Kidney (tissue), 14 donors: Measurements from ENCODE around the gene POU2F3. TPM values are rescaled to one million over a fixed set of nuclear protein-coding genes. Genes with fewer than 3 reads are reported as not detected.

ENCODE experiments used
- DNase-seq, 5 donors: peaks; one replicate each; pipeline ENCODE4 v3.0.0-alpha.2; 2013 to 2020
- FAIRE-seq: peaks from 2 replicates; lab custom pipeline; 2012; peaks lifted over from hg19 to GRCh38; lab: Jason Lieb, UNC
- H3K27ac ChIP-seq, 2 donors: one replicate each; pipeline ENCODE4 v1.7.0; 2013; ENCODE audit warnings: low read depth in 2 of 2, low read length in 2 of 2, inconsistent platforms in 1 of 2
- H3K27me3 ChIP-seq: one replicate; pipeline ENCODE4 v1.7.1; 2013; ENCODE audit warnings: low read length, inconsistent platforms; ENCODE audit not compliant: control insufficient read depth, insufficient read depth
- H3K36me3 ChIP-seq, 3 donors: one replicate each; pipeline versions ENCODE4 v1.7.0 to v1.7.1; 2013; ENCODE audit warnings: low read length in 3 of 3, control low read depth in 1 of 3, inconsistent platforms in 1 of 3; ENCODE audit not compliant: insufficient read depth in 3 of 3, control insufficient read depth in 2 of 3
- H3K4me1 ChIP-seq, 3 donors: one replicate each; pipeline versions ENCODE4 v1.7.0 to v1.7.1; 2013; ENCODE audit warnings: low read length in 3 of 3, inconsistent platforms in 1 of 3, low read depth in 1 of 3; ENCODE audit not compliant: control insufficient read depth in 2 of 3, insufficient read depth in 2 of 3
- H3K4me3 ChIP-seq, 3 donors: one replicate each; pipeline versions ENCODE4 v1.7.0 to v1.8.1; 2013; ENCODE audit warnings: low read length in 3 of 3, control low read depth in 1 of 3, inconsistent platforms in 1 of 3
- H3K9ac ChIP-seq, 3 donors: one replicate each; pipeline versions ENCODE4 v1.7.0 to v1.7.1; 2013; ENCODE audit warnings: low read length in 3 of 3, control low read depth in 1 of 3, inconsistent platforms in 1 of 3
- H3K9me3 ChIP-seq, 3 donors: one replicate each; pipeline versions ENCODE4 v1.7.0 to v1.7.1; 2013; ENCODE audit warnings: low read length in 3 of 3, control low read depth in 1 of 3, inconsistent platforms in 1 of 3; ENCODE audit not compliant: control insufficient read depth in 2 of 3, insufficient read depth in 1 of 3
- intact Hi-C: fragments of 100-400 bp; cut with DNase I; formaldehyde crosslinking; loops from one replicate; pipeline ENCODE4 v1.11.1; 2022
- polyA plus RNA-seq: library from polyadenylated mRNA; stranded (reverse); fragments of 350-450 nt; fragmentation: Illumina TruSeq; extraction: RNeasy Lipid Tissue Mini Kit (QIAGEN cat#74804); gene quantifications from one replicate; pipeline ENCODE4 v1.2.3, GENCODE V29; 2014; ENCODE audit warnings: low read depth, low replicate concordance; ENCODE audit not compliant: insufficient read depth
- total RNA-seq: library from RNA; stranded (reverse); fragmentation: NEBNext Ultra II Directional; extraction: Animal tissue kit (Norgen Biotek cat#: 25700); gene quantifications from one replicate; pipeline ENCODE4 v1.2.1, GENCODE V29; 2021
- TF ChIP-seq, protein P1 (sequence below): IDR thresholded peaks from 3 replicates; pipeline ENCODE4 v1.5.1; 2012; ENCODE audit warnings: mild to moderate bottlenecking, moderate library complexity, borderline replicate concordance; ENCODE audit not compliant: insufficient read depth; ENCODE audit errors: extremely low read depth
- donor health status: control.
- donor health status: control.
- donor health status: control.
- donor health status: control.
- donor health status: control.
- donor health status: DM: yes; HTN: yes; CAD: no.
- donor health status: Normal renal cell carcinoma (clear cell type).

Gene POU2F3
- total and polyA plus RNA-seq, 2 donors from 2014 or later, result 0.85 to 1.2 TPM

DNA sequence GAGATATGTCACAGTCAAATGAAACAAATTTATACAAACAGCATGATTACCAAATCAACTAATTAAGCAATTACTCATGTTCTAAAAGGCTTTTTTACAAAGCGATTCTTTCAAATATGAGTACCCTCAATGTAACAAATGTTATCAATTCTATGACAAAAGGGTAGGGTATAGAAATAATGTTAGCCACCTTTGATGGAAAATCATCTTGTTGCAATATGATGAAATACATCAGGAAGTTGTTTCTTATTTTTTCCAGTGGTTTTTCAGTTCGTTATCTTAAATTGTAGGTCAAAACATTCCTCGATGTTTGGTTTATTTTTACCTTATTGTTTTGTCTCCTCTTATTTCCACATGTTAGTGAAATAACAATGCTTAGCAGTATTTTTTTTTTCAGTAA is 102.7 kb downstream of the POU2F3 start:
- TF ChIP-seq, protein P1, sequence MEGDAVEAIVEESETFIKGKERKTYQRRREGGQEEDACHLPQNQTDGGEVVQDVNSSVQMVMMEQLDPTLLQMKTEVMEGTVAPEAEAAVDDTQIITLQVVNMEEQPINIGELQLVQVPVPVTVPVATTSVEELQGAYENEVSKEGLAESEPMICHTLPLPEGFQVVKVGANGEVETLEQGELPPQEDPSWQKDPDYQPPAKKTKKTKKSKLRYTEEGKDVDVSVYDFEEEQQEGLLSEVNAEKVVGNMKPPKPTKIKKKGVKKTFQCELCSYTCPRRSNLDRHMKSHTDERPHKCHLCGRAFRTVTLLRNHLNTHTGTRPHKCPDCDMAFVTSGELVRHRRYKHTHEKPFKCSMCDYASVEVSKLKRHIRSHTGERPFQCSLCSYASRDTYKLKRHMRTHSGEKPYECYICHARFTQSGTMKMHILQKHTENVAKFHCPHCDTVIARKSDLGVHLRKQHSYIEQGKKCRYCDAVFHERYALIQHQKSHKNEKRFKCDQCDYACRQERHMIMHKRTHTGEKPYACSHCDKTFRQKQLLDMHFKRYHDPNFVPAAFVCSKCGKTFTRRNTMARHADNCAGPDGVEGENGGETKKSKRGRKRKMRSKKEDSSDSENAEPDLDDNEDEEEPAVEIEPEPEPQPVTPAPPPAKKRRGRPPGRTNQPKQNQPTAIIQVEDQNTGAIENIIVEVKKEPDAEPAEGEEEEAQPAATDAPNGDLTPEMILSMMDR, result no peak
- Histone ChIP-seq H3K36me3 (no peaks in the 10 kb centered on the region), H3K27me3 (no peaks in the 10 kb centered on the region), H3K9me3 (no peaks in the 10 kb centered on the region), H3K9ac (no peak overlapping the region), H3K27ac (no peak overlapping the region), H3K4me3 (peak overlapping the region in 1 of 3 donors; percentile 15), H3K4me1 (peaks cover 0 to 48% (median 12%) of the 10 kb centered on the region in 3 donors)
- FAIRE-seq (no peak), DNase-seq (no peak)
- intact Hi-C loops, result no loop called here

DNA sequence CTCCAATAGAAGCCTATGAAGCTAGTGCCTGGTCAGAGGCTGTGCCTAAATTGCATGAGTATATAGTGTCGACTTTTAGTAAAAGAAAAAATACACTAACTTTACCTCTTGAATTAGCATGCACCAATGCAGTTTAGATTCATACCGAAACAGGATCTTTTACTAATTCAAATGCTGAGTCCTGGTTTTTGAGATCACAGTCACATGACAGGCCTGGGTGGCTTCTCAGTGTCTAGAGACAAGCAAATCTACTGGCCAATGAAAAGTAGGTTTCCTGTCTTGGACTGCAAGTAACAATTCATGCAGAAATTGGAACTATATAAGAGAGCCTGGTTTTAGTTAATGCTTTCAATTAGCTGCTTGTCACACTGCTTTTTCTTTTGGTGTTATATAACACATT is 103.5 kb downstream of the POU2F3 start:
- TF ChIP-seq, protein P1, result no peak
- H3K4me3 ChIP-seq, result peak overlapping the region in 2 of 3 donors; percentile 23 to 44
- FAIRE-seq, result no peak
- DNase-seq, result peak in 1 of 5 donors; percentile 33
- peaks cover 0 to 48% (median 10%) of the 10 kb centered on the region in 3 donors for H3K4me1 ChIP-seq
- H3K27me3 ChIP-seq, result no peaks in the 10 kb centered on the region
- intact Hi-C loops, result no loop called here
- no peaks in the 10 kb centered on the region for H3K36me3 ChIP-seq
- H3K9me3 ChIP-seq, result no peaks in the 10 kb centered on the region
- H3K9ac ChIP-seq, result no peak overlapping the region
- H3K27ac ChIP-seq, result peak overlapping the region in 1 of 2 donors; percentile 47

DNA sequence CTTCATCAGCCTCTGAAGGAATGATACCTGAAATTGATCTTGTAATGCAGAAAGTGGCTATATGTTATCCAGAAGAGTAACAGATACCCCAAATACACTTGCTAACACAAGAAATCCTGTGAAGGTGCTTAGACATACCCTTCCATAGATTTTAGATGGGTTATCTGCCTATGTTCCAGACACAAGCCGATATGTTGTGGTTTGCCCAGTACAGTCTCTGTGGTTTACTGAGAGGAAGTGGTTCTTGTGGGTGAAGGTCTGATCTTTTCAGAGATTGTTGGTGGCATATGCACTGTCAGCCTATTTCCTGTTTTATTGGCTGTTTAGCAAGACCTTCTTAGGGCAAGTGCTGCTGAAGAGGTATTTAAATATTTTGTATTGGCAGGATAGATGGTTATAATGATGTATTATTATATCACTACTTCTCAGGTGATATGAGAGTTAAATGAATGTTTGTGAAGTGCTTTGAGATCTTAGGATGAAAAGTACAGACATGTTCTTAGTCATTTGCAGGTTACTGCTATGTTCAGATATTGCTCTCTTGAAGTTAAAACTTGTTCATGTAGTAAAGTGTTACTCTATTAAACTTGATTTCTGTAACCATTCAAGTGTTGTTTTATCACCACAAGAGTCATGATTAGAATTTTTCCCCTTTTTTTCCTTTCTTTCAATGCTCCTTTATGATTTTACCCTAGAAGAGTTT is 104.5 kb downstream of the POU2F3 start:
- Histone ChIP-seq H3K4me3 (peak overlapping the region in 2 of 3 donors; percentile 22 to 26), H3K9ac (no peak overlapping the region), H3K27ac (no peak overlapping the region), H3K27me3 (no peaks in the 10 kb centered on the region), H3K9me3 (no peaks in the 10 kb centered on the region), H3K4me1 (peaks cover 0 to 48% (median 10%) of the 10 kb centered on the region in 3 donors), H3K36me3 (no peaks in the 10 kb centered on the region)
- no peak for DNase-seq
- FAIRE-seq, result no peak
- intact Hi-C loops, result no loop called here
- TF ChIP-seq, protein P1, result no peak
